Loucy (cell line): ENCODE data around the gene MAP3K19.

Experiments
- H2AFZ ChIP-seq: fragments of 200-600 bp; sonication (generic); 2 replicates; pipeline ENCODE4 v1.6.0; 2016; ENCODE audit warnings: antibody characterized with exemption, mild to moderate bottlenecking, low read length, moderate library complexity
- H3F3A ChIP-seq: fragments of 200-600 bp; 2 replicates; pipeline ENCODE4 v1.6.0; 2016; ENCODE audit warnings: antibody characterized with exemption, low read depth, mild to moderate bottlenecking
- H3K27me3 ChIP-seq: fragments of 200-600 bp; sonication (generic); 2 replicates; pipeline ENCODE4 v1.6.1; 2014; ENCODE audit warnings: low read length, mild to moderate bottlenecking; ENCODE audit not compliant: insufficient read depth, poor library complexity, severe bottlenecking
- H3K36me3 ChIP-seq: fragments of 200-600 bp; sonication (generic); 2 replicates; pipeline ENCODE4 v1.6.1; 2016; ENCODE audit warnings: low read length; ENCODE audit not compliant: insufficient read depth
- H3K4me1 ChIP-seq: fragments of 200-600 bp; sonication (generic); 2 replicates; pipeline ENCODE4 v1.5.1; 2014; ENCODE audit warnings: low read length, mild to moderate bottlenecking; ENCODE audit not compliant: insufficient read depth, poor library complexity, severe bottlenecking
- H3K4me2 ChIP-seq: fragments of 200-600 bp; sonication (generic); 2 replicates; pipeline ENCODE4 v1.6.0; 2014; ENCODE audit warnings: antibody characterized with exemption, low read length, low read depth, mild to moderate bottlenecking; ENCODE audit not compliant: poor library complexity, severe bottlenecking
- H3K4me3 ChIP-seq: fragments of 200-600 bp; sonication (generic); 2 replicates; pipeline ENCODE4 v1.5.1; 2014; ENCODE audit warnings: low read length, mild to moderate bottlenecking, mixed read lengths; ENCODE audit not compliant: poor library complexity, severe bottlenecking
- H3K79me2 ChIP-seq: fragments of 200-600 bp; sonication (generic); 2 replicates; pipeline ENCODE4 v1.6.1; 2014; ENCODE audit warnings: low read length; ENCODE audit not compliant: insufficient read depth
- H3K9ac ChIP-seq: fragments of 200-600 bp; sonication (generic); 2 replicates; pipeline ENCODE4 v1.6.0; 2014; ENCODE audit warnings: mild to moderate bottlenecking, low read depth, low read length, moderate library complexity; ENCODE audit not compliant: poor library complexity, severe bottlenecking
- H3K9me2 ChIP-seq: fragments of 200-600 bp; sonication (generic); replicated peaks from 2 replicates; pipeline ENCODE4 v1.6.1; 2016; ENCODE audit warnings: low read depth, low read length, mixed read lengths
- H3K9me3 ChIP-seq: fragments of 200-600 bp; sonication (generic); 2 replicates; pipeline ENCODE4 v1.6.1; 2014; ENCODE audit warnings: mild to moderate bottlenecking, antibody characterized with exemption, low read length, low read depth; ENCODE audit not compliant: insufficient read depth
- H4K20me1 ChIP-seq: fragments of 200-600 bp; sonication (generic); 2 replicates; pipeline ENCODE4 v1.6.0; 2014; ENCODE audit warnings: antibody characterized with exemption, low read length, mild to moderate bottlenecking; ENCODE audit not compliant: insufficient read depth, poor library complexity, severe bottlenecking
- EZH2phosphoT487 ChIP-seq: fragments of 200-600 bp; IDR thresholded peaks from 2 replicates; pipeline ENCODE4 v1.6.1; 2018; ENCODE audit warnings: antibody characterized with exemption, mild to moderate bottlenecking, moderate library complexity, borderline replicate concordance
- TF ChIP-seq, protein P1 (sequence below): fragments of 200-600 bp; sonication (generic); conservative IDR thresholded peaks from 2 replicates; pipeline ENCODE4 v1.5.1; 2014; ENCODE audit warnings: mild to moderate bottlenecking, antibody characterized with exemption, low read length

Gene MAP3K19

DNA sequence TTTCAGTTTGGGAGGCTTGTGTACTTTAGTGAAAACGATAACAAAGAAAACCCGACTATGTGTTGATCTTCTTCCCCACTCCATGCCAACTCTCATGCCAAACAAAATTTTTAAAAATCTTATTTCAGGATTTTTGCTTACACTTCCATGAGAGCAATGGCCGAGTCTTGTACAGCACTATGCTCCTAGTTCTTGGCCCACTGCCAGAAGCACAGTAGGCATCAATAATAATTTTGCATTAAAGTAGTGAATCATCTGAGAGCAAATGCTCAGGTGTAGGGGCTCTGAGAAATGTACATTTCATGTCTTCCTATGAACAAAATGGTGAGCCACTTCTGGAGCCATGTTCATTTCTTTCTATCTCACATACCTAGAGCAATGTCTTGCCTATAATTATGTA is 62.2 kb downstream of the MAP3K19 start:
- Histone ChIP-seq H3K9me3 (peaks cover 8% of the 10 kb centered on the region; the same call in 1 of the 2 replicates), H3K9ac (no peak overlapping the region), H3K27me3 (no peaks in the 10 kb centered on the region), H3K79me2 (no peaks in the 10 kb centered on the region), H3F3A (no peaks in the 10 kb centered on the region), H3K9me2 (no peaks in the 10 kb centered on the region), H3K4me3 (no peak overlapping the region), H4K20me1 (no peaks in the 10 kb centered on the region), H3K36me3 (no peaks in the 10 kb centered on the region), H3K4me1 (no peaks in the 10 kb centered on the region), H3K4me2 (no peak overlapping the region), H2AFZ (no peak overlapping the region)
- TF ChIP-seq EZH2phosphoT487, result no peak
- TF ChIP-seq, protein P1, sequence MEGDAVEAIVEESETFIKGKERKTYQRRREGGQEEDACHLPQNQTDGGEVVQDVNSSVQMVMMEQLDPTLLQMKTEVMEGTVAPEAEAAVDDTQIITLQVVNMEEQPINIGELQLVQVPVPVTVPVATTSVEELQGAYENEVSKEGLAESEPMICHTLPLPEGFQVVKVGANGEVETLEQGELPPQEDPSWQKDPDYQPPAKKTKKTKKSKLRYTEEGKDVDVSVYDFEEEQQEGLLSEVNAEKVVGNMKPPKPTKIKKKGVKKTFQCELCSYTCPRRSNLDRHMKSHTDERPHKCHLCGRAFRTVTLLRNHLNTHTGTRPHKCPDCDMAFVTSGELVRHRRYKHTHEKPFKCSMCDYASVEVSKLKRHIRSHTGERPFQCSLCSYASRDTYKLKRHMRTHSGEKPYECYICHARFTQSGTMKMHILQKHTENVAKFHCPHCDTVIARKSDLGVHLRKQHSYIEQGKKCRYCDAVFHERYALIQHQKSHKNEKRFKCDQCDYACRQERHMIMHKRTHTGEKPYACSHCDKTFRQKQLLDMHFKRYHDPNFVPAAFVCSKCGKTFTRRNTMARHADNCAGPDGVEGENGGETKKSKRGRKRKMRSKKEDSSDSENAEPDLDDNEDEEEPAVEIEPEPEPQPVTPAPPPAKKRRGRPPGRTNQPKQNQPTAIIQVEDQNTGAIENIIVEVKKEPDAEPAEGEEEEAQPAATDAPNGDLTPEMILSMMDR, result no peak

DNA sequence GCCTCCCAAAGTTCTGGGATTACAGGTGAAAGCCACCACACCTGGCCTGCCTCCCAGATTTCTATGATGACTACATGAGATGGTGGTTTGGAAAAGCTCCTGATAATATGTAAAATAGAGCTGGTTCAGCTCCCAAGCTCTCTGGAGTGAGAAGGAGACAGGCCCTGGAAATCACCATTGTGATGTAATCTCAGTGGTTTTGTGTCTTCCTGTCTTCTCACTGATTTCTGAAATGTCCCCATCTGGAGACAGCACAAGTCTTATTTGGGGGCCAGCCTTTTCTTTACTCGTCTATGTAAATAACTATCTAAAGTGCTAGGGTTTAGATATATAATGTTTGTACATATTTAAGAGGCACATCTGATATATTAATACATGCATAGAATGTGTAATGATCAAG is 64.6 kb downstream of the MAP3K19 start:
- Histone ChIP-seq H3K4me1 (no peaks in the 10 kb centered on the region), H3K4me2 (no peak overlapping the region), H3K27me3 (no peaks in the 10 kb centered on the region), H3K36me3 (no peaks in the 10 kb centered on the region), H3K9me2 (no peaks in the 10 kb centered on the region), H4K20me1 (no peaks in the 10 kb centered on the region), H3K9ac (no peak overlapping the region), H3K9me3 (peaks cover 8% of the 10 kb centered on the region; the same call in 1 of the 2 replicates), H3K4me3 (no peak overlapping the region), H3K79me2 (no peaks in the 10 kb centered on the region), H3F3A (no peaks in the 10 kb centered on the region), H2AFZ (no peak overlapping the region)
- TF ChIP-seq, protein P1, result no peak
- no peak for TF ChIP-seq EZH2phosphoT487

DNA sequence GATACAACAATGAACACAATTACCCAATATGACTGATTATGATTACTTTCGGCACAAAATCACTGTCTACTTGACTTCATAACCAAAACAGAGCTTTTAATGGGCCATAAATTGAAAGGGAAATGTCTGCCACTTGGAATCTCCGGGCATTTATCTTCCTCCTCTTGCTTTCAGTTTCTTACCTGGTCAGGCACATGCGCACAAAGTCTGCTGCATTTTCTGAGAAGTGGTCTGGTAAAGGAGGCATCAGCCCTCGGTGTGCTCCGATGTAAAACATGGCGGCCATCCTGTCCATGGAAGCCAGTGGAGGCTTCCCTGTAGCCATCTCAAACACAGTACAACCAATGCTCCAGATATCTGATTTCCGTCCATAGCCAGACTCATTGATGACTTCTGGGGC is 66.6 kb downstream of the MAP3K19 start:
- H3K79me2 ChIP-seq, result no peaks in the 10 kb centered on the region
- TF ChIP-seq, protein P1, result no peak
- no peak for TF ChIP-seq EZH2phosphoT487
- H3F3A ChIP-seq, result no peaks in the 10 kb centered on the region
- H3K36me3 ChIP-seq, result no peaks in the 10 kb centered on the region
- H3K27me3 ChIP-seq, result no peaks in the 10 kb centered on the region
- H3K4me3 ChIP-seq, result no peak overlapping the region
- H3K9ac ChIP-seq, result no peak overlapping the region
- H4K20me1 ChIP-seq, result no peaks in the 10 kb centered on the region
- no peaks in the 10 kb centered on the region for H3K4me1 ChIP-seq
- no peak overlapping the region for H2AFZ ChIP-seq
- H3K4me2 ChIP-seq, result no peak overlapping the region
- peaks cover 8% of the 10 kb centered on the region; the same call in 1 of the 2 replicates for H3K9me3 ChIP-seq
- no peaks in the 10 kb centered on the region for H3K9me2 ChIP-seq
